IMR-90 (cell line): ENCODE results near the gene CHST3. TPM values are rescaled to one million over a fixed set of nuclear protein-coding genes. Genes with fewer than 3 reads are reported as not detected.

ENCODE experiments used
- ATAC-seq: fragments of 200-7000 bp; cut with Tn5 transposase; 2 replicates; pipeline ENCODE4 v1.9.1; 2020; ENCODE audit warnings: low read depth, mild to moderate bottlenecking, moderate library complexity
- BruUV-seq: library from RNA; stranded (reverse); fragments of 400-500 nt; replicated peaks from 2 replicates; lab custom pipeline; 2021; lab: Mats Ljungman, UMichigan
- CTCF ChIA-PET: fragments of 300-600 bp; formaldehyde crosslinking; extraction: SDS; loops from one replicate; lab custom pipeline; 2021; ENCODE audit warnings: antibody characterized with exemption; lab: Yijun Ruan, JAX
- POLR2A ChIA-PET: fragments of 300-600 bp; sonication (Branson Sonifier 250); formaldehyde crosslinking; loops from one replicate; lab custom pipeline; 2022; ENCODE audit warnings: antibody characterized with exemption; ENCODE audit not compliant: unreplicated experiment; lab: Charles Lee
- DNase-seq: peaks from one replicate; pipeline ENCODE4 v3.0.0; 2013
- H2AFZ ChIP-seq: replicated peaks from 2 replicates; pipeline ENCODE3; 2013; ENCODE audit warnings: low read length, mild to moderate bottlenecking; ENCODE audit not compliant: poor library complexity
- H2AK5ac ChIP-seq: 2 replicates; pipeline ENCODE4 v1.6.1; 2013; ENCODE audit warnings: low read depth, low read length, inconsistent platforms
- H2AK9ac ChIP-seq: replicated peaks from 2 replicates; pipeline ENCODE3; 2013; ENCODE audit warnings: mild to moderate bottlenecking, low read depth, low read length, moderate library complexity; ENCODE audit not compliant: poor library complexity
- H2BK120ac ChIP-seq: 2 replicates; pipeline ENCODE4 v1.6.1; 2013; ENCODE audit warnings: low read depth, low read length, inconsistent platforms
- H2BK15ac ChIP-seq: 3 replicates; pipeline ENCODE4 v1.6.1; 2013; ENCODE audit warnings: low read depth, low read length, inconsistent platforms
- H2BK20ac ChIP-seq: 2 replicates; pipeline ENCODE4 v1.6.1; 2013; ENCODE audit warnings: low read depth, mild to moderate bottlenecking, inconsistent platforms, low read length, moderate library complexity
- H2BK5ac ChIP-seq: 2 replicates; pipeline ENCODE4 v1.6.1; 2013; ENCODE audit warnings: mild to moderate bottlenecking, low read depth, low read length, inconsistent platforms; ENCODE audit not compliant: poor library complexity, severe bottlenecking
- H3K14ac ChIP-seq: replicated peaks from 2 replicates; pipeline ENCODE4 v1.6.1; 2013; ENCODE audit warnings: low read depth, low read length, inconsistent platforms
- H3K18ac ChIP-seq: 2 replicates; pipeline ENCODE4 v1.6.1; 2013; ENCODE audit warnings: low read depth, low read length, control low read depth
- H3K23ac ChIP-seq: 2 replicates; pipeline ENCODE4 v1.6.1; 2013; ENCODE audit warnings: low read depth, low read length, inconsistent platforms
- H3K27ac ChIP-seq: 2 replicates; pipeline ENCODE4 v1.5.1; 2013; ENCODE audit warnings: mild to moderate bottlenecking, control low read depth, low read length; ENCODE audit not compliant: insufficient read depth
- H3K27me3 ChIP-seq: 2 replicates; pipeline ENCODE4 v1.6.1; 2013; ENCODE audit warnings: low read length; ENCODE audit not compliant: control insufficient read depth, insufficient read depth
- H3K36me3 ChIP-seq: 2 replicates; pipeline ENCODE4 v1.6.1; 2013; ENCODE audit warnings: low read length, mixed read lengths; ENCODE audit not compliant: control insufficient read depth, insufficient read depth
- H3K4ac ChIP-seq: 2 replicates; pipeline ENCODE4 v1.6.1; 2013; ENCODE audit warnings: low read depth, low read length, inconsistent platforms
- H3K4me1 ChIP-seq: 2 replicates; pipeline ENCODE4 v1.6.1; 2013; ENCODE audit warnings: low read length, mixed read lengths; ENCODE audit not compliant: control insufficient read depth, insufficient read depth
- H3K4me2 ChIP-seq: 2 replicates; pipeline ENCODE4 v1.6.1; 2013; ENCODE audit warnings: low read depth, mild to moderate bottlenecking, control low read depth, low read length, moderate library complexity
- H3K4me3 ChIP-seq: 2 replicates; pipeline ENCODE4 v1.5.1; 2013; ENCODE audit warnings: low read depth, mild to moderate bottlenecking, control low read depth, low read length, moderate library complexity; ENCODE audit not compliant: insufficient read depth
- H3K56ac ChIP-seq: 2 replicates; pipeline ENCODE4 v1.6.1; 2013; ENCODE audit warnings: low read length, inconsistent platforms; ENCODE audit not compliant: insufficient read depth; ENCODE audit errors: extremely low read depth
- H3K79me1 ChIP-seq, 2 experiments: 2 replicates each; pipeline ENCODE4 v1.6.1; 2013; ENCODE audit warnings: low read length in 2 of 2, inconsistent platforms in 1 of 2, low read depth in 1 of 2
- H3K9ac ChIP-seq: 2 replicates; pipeline ENCODE4 v1.6.1; 2013; ENCODE audit warnings: low read depth, low read length, control low read depth
- H3K9me1 ChIP-seq: 2 replicates; pipeline ENCODE4 v1.6.1; 2013; ENCODE audit warnings: low read length, inconsistent platforms; ENCODE audit not compliant: insufficient read depth
- H3K9me3 ChIP-seq: 2 replicates; pipeline ENCODE4 v1.6.1; 2013; ENCODE audit warnings: low read length; ENCODE audit not compliant: control insufficient read depth, insufficient read depth
- H4K20me1 ChIP-seq: 2 replicates; pipeline ENCODE4 v1.6.1; 2013; ENCODE audit warnings: low read length, inconsistent platforms; ENCODE audit not compliant: insufficient read depth
- H4K5ac ChIP-seq: 2 replicates; pipeline ENCODE4 v1.6.1; 2013; ENCODE audit warnings: mild to moderate bottlenecking, low read depth, low read length, control low read depth
- H4K8ac ChIP-seq, 2 experiments: 2 replicates each; pipeline ENCODE4 v1.6.1; 2013; ENCODE audit warnings: low read depth in 2 of 2, low read length in 2 of 2, control low read depth in 1 of 2, inconsistent platforms in 1 of 2
- H4K91ac ChIP-seq: 2 replicates; pipeline ENCODE4 v1.6.1; 2013; ENCODE audit warnings: low read depth, low read length, inconsistent platforms; ENCODE audit not compliant: insufficient read depth
- BHLHE40 ChIP-seq: fragments of 150-350 bp; IDR thresholded peaks from 2 replicates; pipeline ENCODE4 v1.6.1; 2016; ENCODE audit warnings: mild to moderate bottlenecking, low read depth, low read length
- CEBPB ChIP-seq: IDR thresholded peaks from 2 replicates; pipeline ENCODE4 v1.6.1; 2012; ENCODE audit warnings: low read depth, low read length, improper control_type of control experiment
- FOS ChIP-seq: fragments of 150-350 bp; IDR thresholded peaks from 2 replicates; pipeline ENCODE4 v1.6.1; 2016; ENCODE audit warnings: low read depth, low read length
- POLR2A ChIP-seq: IDR thresholded peaks from 2 replicates; pipeline ENCODE4 v1.6.1; 2012; ENCODE audit warnings: mild to moderate bottlenecking, low read depth, low read length
- SMC3 ChIP-seq: fragments of 150-350 bp; IDR thresholded peaks from 2 replicates; pipeline ENCODE4 v1.6.1; 2016; ENCODE audit warnings: low read depth, mild to moderate bottlenecking, antibody characterized with exemption, low read length, moderate library complexity
- WGBS, 2 experiments: methylation state at CpG; one replicate each; pipeline versions ENCODE4 v1.1.5 to v1.1.7; 2013; ENCODE audit warnings: missing lambda C conversion rate in 2 of 2; ENCODE audit not compliant: insufficient read length in 1 of 2; ENCODE audit errors: extremely low coverage in 2 of 2; 5-methylcytosine and 5-hydroxymethylcytosine counted together
- dilution Hi-C: fragments of 300-500 bp; cut with HindIII; formaldehyde crosslinking; loops from one replicate; pipeline ENCODE4 v1.14.3; 2018; ENCODE audit warnings: low sequenced_read_pairs; ENCODE audit not compliant: unreplicated experiment
- in situ Hi-C: fragments of 300-500 bp; cut with MboI; formaldehyde crosslinking; loops from 3 replicates; pipeline ENCODE4 v1.14.3; 2019; ENCODE audit warnings: low sequenced_read_pairs, inconsistent platforms, mixed read lengths
- intact Hi-C: fragments of 100-400 bp; cut with micrococcal nuclease; formaldehyde crosslinking; loops from 2 replicates; pipeline ENCODE4 v1.10.0; 2022
- polyA plus RNA-seq, 3 experiments: library from polyadenylated mRNA; depleted of rRNA; stranded (reverse); fragments of >200 nt; gene quantifications; 2 replicates each; pipeline ENCODE4 v1.2.3, GENCODE V29; 2012; ENCODE audit warnings: low replicate concordance in 1 of 3
- total RNA-seq: library from RNA; depleted of rRNA; stranded (reverse); fragments of >200 nt; gene quantifications from 2 replicates; pipeline ENCODE4 v1.2.3, GENCODE V29; 2012
- TF ChIP-seq, protein P1 (sequence below): conservative IDR thresholded peaks from 2 replicates; pipeline ENCODE4 v1.5.1; 2012; ENCODE audit warnings: mild to moderate bottlenecking, low read depth, low read length, improper control_type of control experiment
- TF ChIP-seq, protein P2 (sequence below): fragments of 150-350 bp; IDR thresholded peaks from 2 replicates; pipeline ENCODE4 v1.6.1; 2016; ENCODE audit warnings: low read depth, mild to moderate bottlenecking, low read length, moderate library complexity, borderline replicate concordance

CHST3 gene
- total and polyA plus RNA-seq, 2 of the 4 experiments (the other 2 are of a cell fraction), result 8.6 to 9.0 TPM

DNA sequence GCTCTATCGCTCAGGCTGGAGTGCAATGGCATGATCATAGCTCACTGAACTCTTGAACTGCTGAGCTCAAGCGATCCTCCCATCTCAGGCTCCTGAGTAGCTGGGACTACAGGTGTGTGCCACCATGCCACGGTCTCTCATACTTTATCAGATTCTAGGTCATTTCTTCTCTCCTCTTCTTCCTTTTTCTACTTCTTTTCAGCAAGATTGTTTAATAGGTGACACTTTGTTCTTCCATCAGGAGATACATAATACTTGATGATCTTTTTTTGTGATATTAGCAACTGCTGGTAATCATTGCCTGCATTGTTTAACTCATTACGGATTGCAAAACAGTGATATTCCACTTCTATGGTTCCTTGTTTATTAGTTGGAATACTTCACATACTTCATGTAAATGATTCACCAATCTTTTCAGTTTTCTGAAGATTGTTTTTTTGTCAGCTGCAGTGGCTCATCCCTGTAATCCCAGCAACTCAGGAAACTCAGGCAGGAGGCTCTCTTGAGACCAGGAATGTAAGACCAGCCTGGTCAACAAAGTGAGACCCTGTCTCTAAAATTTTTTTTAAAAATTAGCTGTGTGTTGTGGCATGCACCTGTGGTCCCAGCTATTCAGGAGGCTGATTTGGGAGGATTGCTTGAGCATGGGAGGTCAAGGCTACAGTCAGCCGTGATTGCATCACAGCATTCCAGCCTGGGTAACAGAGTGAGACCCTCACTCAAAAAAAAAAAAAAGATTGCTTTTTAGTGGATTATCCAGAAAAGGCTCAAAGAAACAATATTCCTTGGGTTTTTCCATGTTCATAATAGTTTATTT lies 36.2 kb upstream of the CHST3 start:
- Histone ChIP-seq H3K9ac (no peak overlapping the region), H2AFZ (no peak overlapping the region), H2AK9ac (no peak overlapping the region), H4K8ac (0 out of 4 replicates have a peak overlapping the region, but pooled peaks of 1 of the 2 experiments have one; percentile 30), H2BK5ac (peak overlapping the region; percentile 53), H4K5ac (peak overlapping the region; percentile 69; the same call in 1 of the 2 replicates), H3K4me3 (no peak overlapping the region), H3K56ac (no peak overlapping the region), H4K20me1 (no peaks in the 10 kb centered on the region; the same call in 1 of the 2 replicates), H3K18ac (peak overlapping the region; percentile 86), H2AK5ac (peak overlapping the region; percentile 79), H3K79me1 (no peaks in the 10 kb centered on the region), H3K4me1 (peaks cover 8% of the 10 kb centered on the region), H3K27ac (peak overlapping the region; percentile 76; the same call in 1 of the 2 replicates), H3K23ac (no peak overlapping the region), H4K91ac (no peak overlapping the region), H3K4me2 (peak overlapping the region; percentile 63), H3K27me3 (peaks cover 16% of the 10 kb centered on the region), H3K4ac (peak overlapping the region; percentile 78), H2BK120ac (peak overlapping the region; percentile 71), H2BK20ac (peak overlapping the region; percentile 88; the same call in 1 of the 2 replicates), H2BK15ac (no peak overlapping the region; the same call in 2 of the 3 replicates), H3K14ac (no peak overlapping the region), H3K9me1 (peaks cover 3% of the 10 kb centered on the region; the same call in 1 of the 2 replicates), H3K36me3 (no peaks in the 10 kb centered on the region), H3K9me3 (peaks cover 5% of the 10 kb centered on the region)
- TF ChIP-seq SMC3 (no peak), FOS (0 out of 2 replicates have a peak, but pooled peaks have one; percentile 17), POLR2A (no peak), CEBPB (peak; percentile 88), BHLHE40 (peak; percentile 7; the same call in 1 of the 2 replicates)
- TF ChIP-seq, protein P1, sequence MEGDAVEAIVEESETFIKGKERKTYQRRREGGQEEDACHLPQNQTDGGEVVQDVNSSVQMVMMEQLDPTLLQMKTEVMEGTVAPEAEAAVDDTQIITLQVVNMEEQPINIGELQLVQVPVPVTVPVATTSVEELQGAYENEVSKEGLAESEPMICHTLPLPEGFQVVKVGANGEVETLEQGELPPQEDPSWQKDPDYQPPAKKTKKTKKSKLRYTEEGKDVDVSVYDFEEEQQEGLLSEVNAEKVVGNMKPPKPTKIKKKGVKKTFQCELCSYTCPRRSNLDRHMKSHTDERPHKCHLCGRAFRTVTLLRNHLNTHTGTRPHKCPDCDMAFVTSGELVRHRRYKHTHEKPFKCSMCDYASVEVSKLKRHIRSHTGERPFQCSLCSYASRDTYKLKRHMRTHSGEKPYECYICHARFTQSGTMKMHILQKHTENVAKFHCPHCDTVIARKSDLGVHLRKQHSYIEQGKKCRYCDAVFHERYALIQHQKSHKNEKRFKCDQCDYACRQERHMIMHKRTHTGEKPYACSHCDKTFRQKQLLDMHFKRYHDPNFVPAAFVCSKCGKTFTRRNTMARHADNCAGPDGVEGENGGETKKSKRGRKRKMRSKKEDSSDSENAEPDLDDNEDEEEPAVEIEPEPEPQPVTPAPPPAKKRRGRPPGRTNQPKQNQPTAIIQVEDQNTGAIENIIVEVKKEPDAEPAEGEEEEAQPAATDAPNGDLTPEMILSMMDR, result no peak
- TF ChIP-seq, protein P2, sequence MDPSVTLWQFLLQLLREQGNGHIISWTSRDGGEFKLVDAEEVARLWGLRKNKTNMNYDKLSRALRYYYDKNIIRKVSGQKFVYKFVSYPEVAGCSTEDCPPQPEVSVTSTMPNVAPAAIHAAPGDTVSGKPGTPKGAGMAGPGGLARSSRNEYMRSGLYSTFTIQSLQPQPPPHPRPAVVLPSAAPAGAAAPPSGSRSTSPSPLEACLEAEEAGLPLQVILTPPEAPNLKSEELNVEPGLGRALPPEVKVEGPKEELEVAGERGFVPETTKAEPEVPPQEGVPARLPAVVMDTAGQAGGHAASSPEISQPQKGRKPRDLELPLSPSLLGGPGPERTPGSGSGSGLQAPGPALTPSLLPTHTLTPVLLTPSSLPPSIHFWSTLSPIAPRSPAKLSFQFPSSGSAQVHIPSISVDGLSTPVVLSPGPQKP, result no peak
- ATAC-seq (peak; percentile 92), DNase-seq (peak; percentile 76)
- in situ Hi-C loops (no loop called here), intact Hi-C loops (no loop called here), dilution Hi-C loops (no loop called here)
- POLR2A ChIA-PET, result no interaction called here
- no TSS peak for BruUV-seq
- CTCF ChIA-PET, result interaction anchor here (0.6 kb wide), 1 partner anchor 154 kb away, joined by 3 read pairs; no protein-coding TSS in a partner anchor
- WGBS, 2 experiments, result 80% methylated on average over 2 of the region's 5 CpGs; no CpG with 5 or more reads in 1 of the 2 experiments
